GM21786 (cell line): Measurements from ENCODE around the gene ALDH9A1.

Source experiments
- ATAC-seq: cut with Tn5 transposase; IDR thresholded peaks from one replicate; pipeline ENCODE4 v1.9.1; 2021; ENCODE audit not compliant: unreplicated experiment

The ALDH9A1 gene

DNA sequence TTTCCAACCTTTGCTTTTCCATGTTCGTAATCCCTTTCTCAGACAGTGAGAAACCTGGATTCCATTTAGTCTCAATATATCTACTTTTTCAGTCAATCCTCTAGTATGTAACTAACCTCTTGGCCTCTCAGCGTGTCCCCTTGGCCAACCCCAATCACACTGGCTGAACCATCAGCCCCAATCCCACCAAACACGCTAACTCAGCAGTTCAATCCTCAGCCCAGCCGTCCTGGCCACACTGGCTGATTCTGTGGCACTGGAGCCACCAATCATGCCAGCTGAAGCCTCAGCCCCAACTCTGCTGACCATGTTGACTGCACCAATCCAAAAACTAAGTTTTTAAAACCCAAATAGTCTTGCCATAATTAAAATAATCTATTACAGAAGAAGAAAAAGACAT lies 73.9 kb downstream of the ALDH9A1 start:
- ATAC-seq = no peak

- no peak for ATAC-seq
Observed at GRCh38 chr1:165623624-165624023, 74.7 kb downstream of the ALDH9A1 start.

- no peak for ATAC-seq
Observed at GRCh38 chr1:165619647-165620151, 78.7 kb downstream of the ALDH9A1 start.

GRCh38 chr1:165616987-165617546 lies 81.3 kb downstream of the ALDH9A1 start:
- no peak for ATAC-seq

DNA sequence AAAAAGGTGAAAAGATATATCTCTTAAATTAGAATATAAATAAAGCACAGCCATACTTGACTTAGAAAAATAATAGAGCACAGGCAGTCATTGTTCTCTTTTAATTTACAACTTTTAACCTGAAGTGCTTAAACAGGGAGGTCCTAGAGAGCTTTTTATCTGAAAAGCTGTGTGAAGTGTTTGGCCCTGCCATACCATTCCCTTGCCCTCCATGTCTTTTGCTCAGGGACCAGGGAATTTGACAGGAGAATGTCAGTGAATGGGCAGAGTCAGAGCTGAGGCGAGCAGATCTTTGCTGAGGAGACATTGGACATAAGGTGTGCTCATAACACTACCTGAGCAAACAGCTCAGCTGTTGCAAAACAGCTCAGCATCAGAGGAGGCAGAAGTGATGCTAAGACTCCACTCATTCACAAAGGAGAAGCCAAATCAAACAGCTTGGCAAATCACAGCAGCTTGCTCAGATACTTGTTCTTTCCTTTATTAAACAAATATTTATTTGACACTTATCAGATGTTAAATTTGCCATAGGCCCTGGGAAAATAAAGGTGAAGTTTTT lies 82.2 kb downstream of the ALDH9A1 start:
- ATAC-seq = no peak
